ENCODE data around the gene FAM171A1.

- TF ChIP-seq CTCF (IDR thresholded peaks at IDR 0.05), result no peak
- TF ChIP-seq EZH2 (IDR thresholded peaks at IDR 0.05), result no peak
Measured at GRCh38 chr10:15360566-15360965, 10.5 kb downstream of the FAM171A1 start.
